PC-9 (cell line): ENCODE results near the gene C11orf86. TPM values are rescaled to one million over a fixed set of nuclear protein-coding genes. Genes with fewer than 3 reads are reported as not detected.
A peak's percentile ranks its signal among the peaks of the same experiment; 100 is the strongest.

Experiments
- BruUV-seq: library from RNA; stranded (reverse); fragments of 400-500 nt; replicated peaks from 2 replicates; lab custom pipeline; 2021; lab: Mats Ljungman, UMichigan
- CTCF ChIA-PET: fragments of 300-600 bp; sonication (Branson Sonifier 250); formaldehyde crosslinking; loops from one replicate; lab custom pipeline; 2022; ENCODE audit warnings: antibody characterized with exemption; lab: Charles Lee
- POLR2A ChIA-PET: fragments of 300-600 bp; sonication (Branson Sonifier 250); formaldehyde crosslinking; loops from one replicate; lab custom pipeline; 2022; ENCODE audit warnings: antibody characterized with exemption; ENCODE audit not compliant: unreplicated experiment; lab: Charles Lee
- DNase-seq, 2 experiments: peaks; one replicate each; pipeline versions ENCODE4 v3.0.0 to v3.0.0-alpha.2; 2015 to 2022; ENCODE audit warnings: mixed read lengths in 1 of 2
- H2AFZ ChIP-seq: fragments of 200-600 bp; sonication (generic); 2 replicates; pipeline ENCODE4 v1.8.1; 2017; ENCODE audit warnings: antibody characterized with exemption
- H3F3A ChIP-seq: fragments of 200-600 bp; sonication (generic); 2 replicates; pipeline ENCODE4 v1.8.1; 2017; ENCODE audit warnings: antibody characterized with exemption, mild to moderate bottlenecking, low read depth; ENCODE audit not compliant: insufficient read depth
- H3K27ac ChIP-seq: fragments of 200-600 bp; sonication (generic); 2 replicates; pipeline ENCODE4 v1.6.1; 2016; ENCODE audit warnings: mixed run types
- H3K27me3 ChIP-seq: fragments of 200-600 bp; sonication (generic); 2 replicates; pipeline ENCODE4 v1.6.1; 2016; ENCODE audit warnings: low read depth, mixed run types; ENCODE audit not compliant: insufficient read depth
- H3K36me3 ChIP-seq: fragments of 200-600 bp; sonication (generic); 2 replicates; pipeline ENCODE4 v1.6.1; 2016; ENCODE audit warnings: low read depth, mixed run types
- H3K4me1 ChIP-seq: fragments of 200-600 bp; sonication (generic); replicated peaks from 2 replicates; pipeline ENCODE4 v1.6.1; 2016; ENCODE audit warnings: mixed run types; ENCODE audit not compliant: insufficient read depth
- H3K4me2 ChIP-seq: fragments of 200-600 bp; sonication (generic); 2 replicates; pipeline ENCODE4 v1.6.1; 2017; ENCODE audit warnings: mixed run types
- H3K4me3 ChIP-seq: fragments of 200-600 bp; sonication (generic); 2 replicates; pipeline ENCODE4 v1.6.1; 2016; ENCODE audit warnings: mixed run types
- H3K79me2 ChIP-seq: fragments of 200-600 bp; sonication (generic); 2 replicates; pipeline ENCODE4 v1.6.1; 2017; ENCODE audit warnings: low read depth, mixed run types
- H3K9me2 ChIP-seq: fragments of 200-600 bp; sonication (generic); 2 replicates; pipeline ENCODE4 v1.8.1; 2017; ENCODE audit warnings: mild to moderate bottlenecking; ENCODE audit not compliant: insufficient read depth
- H3K9me3 ChIP-seq: fragments of 200-600 bp; sonication (generic); 2 replicates; pipeline ENCODE4 v1.8.1; 2016; ENCODE audit warnings: low read depth; ENCODE audit not compliant: insufficient read depth
- H4K20me1 ChIP-seq: fragments of 200-600 bp; sonication (generic); 2 replicates; pipeline ENCODE4 v1.8.1; 2017; ENCODE audit not compliant: insufficient read depth
- EZH2 ChIP-seq: fragments of 200-600 bp; sonication (generic); IDR thresholded peaks from 2 replicates; pipeline ENCODE4 v1.8.0; 2017; ENCODE audit warnings: antibody characterized with exemption, low read depth
- intact Hi-C: fragments of 100-400 bp; cut with micrococcal nuclease; formaldehyde crosslinking; loops from one replicate; pipeline ENCODE4 v1.10.0; 2022; ENCODE audit not compliant: unreplicated experiment
- total RNA-seq: library from RNA; stranded (reverse); gene quantifications from 2 replicates; pipeline ENCODE4 v1.2.3, GENCODE V29; 2021
- TF ChIP-seq, protein P1 (sequence below): fragments of 200-600 bp; sonication (generic); conservative IDR thresholded peaks from 2 replicates; pipeline ENCODE4 v1.6.1; 2017; ENCODE audit warnings: mixed run types, antibody characterized with exemption, mild to moderate bottlenecking, moderate library complexity

Gene C11orf86
- total RNA-seq, 1 experiment from 2014 or later = not detected

DNA sequence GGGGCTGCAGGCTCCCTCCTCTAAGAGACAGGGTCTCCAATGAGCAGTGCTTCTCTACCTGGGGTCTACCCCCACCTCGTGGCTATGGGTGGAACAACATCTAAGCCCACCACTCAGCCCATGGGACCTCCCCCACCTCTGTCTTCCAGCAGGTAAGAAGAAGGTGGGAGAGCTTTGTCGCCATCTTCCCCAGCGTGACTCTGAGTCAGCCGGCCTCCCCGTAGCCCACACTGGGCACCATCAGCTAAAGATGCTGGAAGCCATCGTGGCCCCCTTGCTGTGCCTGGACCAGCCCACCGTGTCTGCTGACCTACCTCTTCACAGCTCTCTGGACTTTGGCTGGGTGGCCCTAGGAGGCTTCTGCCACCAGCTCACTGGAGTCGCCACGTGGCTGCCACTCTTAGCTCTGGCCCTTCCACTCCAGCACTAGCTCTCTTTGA, 944 bp downstream of the C11orf86 start:
- Histone ChIP-seq H3K36me3 (no peaks in the 10 kb centered on the region), H3K4me1 (peaks cover 47% of the 10 kb centered on the region), H3K79me2 (no peaks in the 10 kb centered on the region), H3K27me3 (no peaks in the 10 kb centered on the region), H3K9me3 (peaks cover 3% of the 10 kb centered on the region; the same call in 1 of the 2 replicates), H3F3A (peaks cover 55% of the 10 kb centered on the region), H3K27ac (no peak overlapping the region), H4K20me1 (no peaks in the 10 kb centered on the region), H2AFZ (no peak overlapping the region), H3K4me3 (no peak overlapping the region), H3K4me2 (no peak overlapping the region), H3K9me2 (no peaks in the 10 kb centered on the region)
- ChIA-PET POLR2A (no interaction called here), CTCF (interaction anchor here (0.5 kb wide), 2 partner anchors 17 to 143 kb away, joined by 3 to 5 read pairs; no protein-coding TSS in a partner anchor)
- intact Hi-C loops = loop anchor here (2.0 to 5.0 kb wide), 2 partner anchors 134 to 281 kb away; partner anchors contain the start of gene RCE1
- no TSS peak for BruUV-seq
- peak in 1 of 2 experiments; percentile 41 for DNase-seq
- TF ChIP-seq, protein P1, sequence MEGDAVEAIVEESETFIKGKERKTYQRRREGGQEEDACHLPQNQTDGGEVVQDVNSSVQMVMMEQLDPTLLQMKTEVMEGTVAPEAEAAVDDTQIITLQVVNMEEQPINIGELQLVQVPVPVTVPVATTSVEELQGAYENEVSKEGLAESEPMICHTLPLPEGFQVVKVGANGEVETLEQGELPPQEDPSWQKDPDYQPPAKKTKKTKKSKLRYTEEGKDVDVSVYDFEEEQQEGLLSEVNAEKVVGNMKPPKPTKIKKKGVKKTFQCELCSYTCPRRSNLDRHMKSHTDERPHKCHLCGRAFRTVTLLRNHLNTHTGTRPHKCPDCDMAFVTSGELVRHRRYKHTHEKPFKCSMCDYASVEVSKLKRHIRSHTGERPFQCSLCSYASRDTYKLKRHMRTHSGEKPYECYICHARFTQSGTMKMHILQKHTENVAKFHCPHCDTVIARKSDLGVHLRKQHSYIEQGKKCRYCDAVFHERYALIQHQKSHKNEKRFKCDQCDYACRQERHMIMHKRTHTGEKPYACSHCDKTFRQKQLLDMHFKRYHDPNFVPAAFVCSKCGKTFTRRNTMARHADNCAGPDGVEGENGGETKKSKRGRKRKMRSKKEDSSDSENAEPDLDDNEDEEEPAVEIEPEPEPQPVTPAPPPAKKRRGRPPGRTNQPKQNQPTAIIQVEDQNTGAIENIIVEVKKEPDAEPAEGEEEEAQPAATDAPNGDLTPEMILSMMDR = peak; percentile 91
- no peak for TF ChIP-seq EZH2

DNA sequence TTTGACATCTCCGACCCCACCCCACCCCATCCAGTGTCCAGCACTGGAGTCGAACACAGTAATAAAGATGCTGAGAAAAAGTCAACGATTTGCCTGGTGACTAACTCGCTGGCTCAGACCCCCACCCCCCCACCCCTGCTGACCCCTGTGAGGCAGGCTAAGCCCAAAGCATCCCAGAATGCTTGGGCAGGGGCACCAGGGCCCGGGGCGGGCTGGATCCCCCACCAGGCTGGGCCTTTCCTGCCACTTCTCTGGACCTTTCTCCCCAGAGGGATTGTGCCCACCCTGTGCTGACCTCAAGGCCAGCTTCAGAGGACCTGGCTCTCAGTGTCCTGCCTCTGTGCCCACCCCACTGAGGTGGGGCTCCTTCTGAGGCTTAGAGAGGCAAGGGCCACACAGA, 1.8 kb downstream of the C11orf86 start:
- Histone ChIP-seq H3K79me2 (no peaks in the 10 kb centered on the region), H3K4me1 (peaks cover 47% of the 10 kb centered on the region), H3K9me3 (peaks cover 3% of the 10 kb centered on the region; the same call in 1 of the 2 replicates), H3K27me3 (no peaks in the 10 kb centered on the region), H4K20me1 (no peaks in the 10 kb centered on the region), H3K4me2 (no peak overlapping the region), H3K27ac (no peak overlapping the region), H3K4me3 (no peak overlapping the region), H3F3A (peaks cover 55% of the 10 kb centered on the region), H3K36me3 (no peaks in the 10 kb centered on the region), H3K9me2 (no peaks in the 10 kb centered on the region), H2AFZ (no peak overlapping the region)
- intact Hi-C loops = loop anchor here (2.0 to 5.0 kb wide), 2 partner anchors 135 to 282 kb away; partner anchors contain the start of gene RCE1
- CTCF ChIA-PET = no interaction called here
- TF ChIP-seq, protein P1 = no peak
- TF ChIP-seq EZH2 = no peak
- POLR2A ChIA-PET = no interaction called here
- BruUV-seq = no TSS peak
- no peak for DNase-seq

DNA sequence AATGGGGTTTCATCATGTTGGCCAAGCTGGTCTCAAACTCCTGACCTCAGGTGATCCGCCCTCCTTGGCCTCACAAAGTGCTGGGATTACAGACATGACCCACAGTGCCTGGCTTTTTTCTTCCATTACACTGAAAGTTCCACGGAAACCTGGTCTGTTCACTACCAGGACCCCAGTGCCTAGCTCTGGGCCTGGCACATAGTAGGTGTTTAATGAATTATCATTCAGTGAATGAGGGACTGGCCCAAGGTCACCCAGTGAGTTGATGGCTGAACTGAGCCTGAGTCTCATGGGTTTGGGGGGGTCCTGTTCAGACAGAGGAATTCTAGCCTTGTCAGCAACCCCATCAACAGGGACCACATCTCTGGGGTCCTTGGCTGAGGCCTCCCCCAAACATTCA, 3.1 kb downstream of the C11orf86 start:
- no peaks in the 10 kb centered on the region for H3K9me2 ChIP-seq
- TF ChIP-seq, protein P1 = no peak
- POLR2A ChIA-PET = no interaction called here
- H3K4me2 ChIP-seq = no peak overlapping the region
- CTCF ChIA-PET = no interaction called here
- peaks cover 45% of the 10 kb centered on the region for H3K4me1 ChIP-seq
- no peak for DNase-seq
- no peaks in the 10 kb centered on the region for H3K36me3 ChIP-seq
- H3K9me3 ChIP-seq = peaks cover 3% of the 10 kb centered on the region; the same call in 1 of the 2 replicates
- H3K27ac ChIP-seq = no peak overlapping the region
- intact Hi-C loops = loop anchor here (5.0 kb wide), 1 partner anchor 136 kb away; the partner anchor contains the start of gene RCE1
- no TSS peak for BruUV-seq
- no peak overlapping the region for H3K4me3 ChIP-seq
- H3F3A ChIP-seq = peaks cover 57% of the 10 kb centered on the region
- H3K27me3 ChIP-seq = no peaks in the 10 kb centered on the region
- no peaks in the 10 kb centered on the region for H3K79me2 ChIP-seq
- no peaks in the 10 kb centered on the region for H4K20me1 ChIP-seq
- no peak overlapping the region for H2AFZ ChIP-seq
